Left hindlimb (tissue), 1 donor: ENCODE measurements around the gene COL5A3.
A peak's percentile ranks its signal among the peaks of the same experiment; 100 is the strongest.

Experiments
- DNase-seq: peaks from one replicate; pipeline ENCODE4 v3.0.0-alpha.2; 2018

Gene COL5A3

GRCh38 chr19:10009714-10010224, 535 bp downstream of the COL5A3 start:
- DNase-seq: peak; percentile 43

DNA sequence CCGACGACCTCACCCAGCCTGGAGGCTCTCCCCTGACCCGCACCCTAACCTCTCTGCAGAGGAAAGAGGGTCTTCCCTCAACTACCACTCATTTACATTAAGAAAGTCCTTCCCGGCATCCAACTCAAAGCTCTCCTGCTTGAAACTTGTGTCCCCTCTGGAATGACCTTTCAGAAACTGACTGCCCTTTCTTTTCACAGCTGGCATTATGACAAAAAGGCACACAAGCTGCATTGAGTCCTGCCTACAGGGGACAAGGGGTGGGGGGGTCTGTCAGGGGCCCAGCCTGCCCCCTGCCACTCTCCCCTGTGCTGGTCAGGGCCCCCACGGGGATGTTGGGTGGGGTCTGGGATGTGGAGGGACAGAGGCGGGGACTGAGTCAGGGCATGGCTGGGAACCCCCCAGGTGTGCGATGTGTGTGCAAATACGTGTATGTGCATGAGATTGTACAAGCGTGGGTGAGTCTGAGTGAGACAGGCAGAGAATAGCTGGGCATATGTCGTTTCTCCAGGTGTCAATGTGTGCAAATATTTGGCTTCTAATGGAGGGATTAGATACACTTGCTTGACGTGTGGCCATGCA, 2.0 kb downstream of the COL5A3 start:
- no peak for DNase-seq

GRCh38 chr19:10007371-10008183, 2.7 kb downstream of the COL5A3 start:
- DNase-seq: peak; percentile 71

DNA sequence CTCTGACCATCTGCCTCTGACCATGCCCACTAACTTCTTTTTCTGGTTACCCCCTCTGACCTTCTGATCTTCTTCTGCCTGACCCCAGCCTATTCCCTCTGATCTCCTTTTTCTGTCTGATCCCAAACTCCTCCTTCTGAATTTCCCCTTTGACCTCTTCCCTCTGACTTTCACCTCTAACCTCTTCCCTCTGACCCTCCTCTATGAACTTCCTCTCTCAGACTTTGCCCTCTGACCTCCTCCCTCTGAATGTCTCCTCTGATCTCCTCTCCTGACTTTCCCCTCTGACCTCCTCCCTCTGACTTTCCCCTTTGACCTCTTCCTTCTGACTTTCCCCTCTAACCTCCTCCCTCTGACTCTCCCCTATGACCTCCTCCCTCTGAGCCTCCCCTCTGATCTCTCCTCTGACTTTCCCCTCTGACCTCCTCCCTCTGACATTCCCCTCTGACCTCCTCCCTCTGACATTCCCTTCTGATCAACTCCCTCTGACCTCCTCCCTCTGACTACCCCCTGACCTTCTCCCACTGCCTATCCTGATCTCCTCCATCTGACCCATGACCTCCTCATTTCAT, 3.5 kb downstream of the COL5A3 start:
- no peak for DNase-seq

DNA sequence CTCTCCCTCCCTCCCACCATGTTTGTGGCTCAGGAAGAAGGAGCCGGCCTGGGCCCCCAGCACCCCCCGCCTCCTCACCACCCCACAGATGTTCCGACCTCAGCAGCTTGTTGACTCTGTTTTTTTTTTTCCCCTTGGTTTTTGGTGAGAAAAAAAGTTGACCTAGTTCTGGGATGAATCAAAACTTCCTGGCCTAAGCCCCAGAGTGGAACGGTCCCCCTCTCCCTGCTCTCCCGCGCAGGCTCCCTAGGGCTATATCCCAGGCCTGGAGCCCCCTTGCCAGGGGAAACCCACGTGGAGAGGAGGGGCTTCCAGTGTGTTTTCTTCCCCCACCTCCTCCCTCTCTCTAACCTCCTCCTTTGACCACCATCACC, 4.0 kb downstream of the COL5A3 start:
- peak; percentile 80 for DNase-seq

- no peak for DNase-seq
Observed at GRCh38 chr19:10005632-10006334, 4.5 kb downstream of the COL5A3 start.

GRCh38 chr19:10004617-10005016, 5.7 kb downstream of the COL5A3 start:
- no peak for DNase-seq

DNA sequence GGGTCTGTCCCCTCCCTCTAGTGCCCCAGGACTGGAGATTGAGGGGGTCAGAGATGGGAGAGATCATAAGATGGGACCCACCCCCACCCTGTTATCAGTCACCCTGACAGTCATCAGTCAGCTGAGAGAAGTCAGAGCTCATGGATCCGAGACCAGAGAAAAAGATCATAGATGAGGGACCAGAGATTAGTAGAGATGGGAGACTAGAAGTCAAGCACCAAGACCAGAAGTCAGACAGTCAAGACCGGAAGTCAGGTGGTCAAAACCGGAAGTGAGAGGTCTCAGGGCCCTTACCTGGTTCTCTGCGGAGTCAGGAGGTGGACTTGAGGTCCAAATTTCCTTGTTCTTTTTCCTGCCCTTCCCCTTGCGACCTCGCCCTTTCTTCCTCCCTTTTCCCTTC, 7.0 kb downstream of the COL5A3 start:
- DNase-seq: no peak

DNA sequence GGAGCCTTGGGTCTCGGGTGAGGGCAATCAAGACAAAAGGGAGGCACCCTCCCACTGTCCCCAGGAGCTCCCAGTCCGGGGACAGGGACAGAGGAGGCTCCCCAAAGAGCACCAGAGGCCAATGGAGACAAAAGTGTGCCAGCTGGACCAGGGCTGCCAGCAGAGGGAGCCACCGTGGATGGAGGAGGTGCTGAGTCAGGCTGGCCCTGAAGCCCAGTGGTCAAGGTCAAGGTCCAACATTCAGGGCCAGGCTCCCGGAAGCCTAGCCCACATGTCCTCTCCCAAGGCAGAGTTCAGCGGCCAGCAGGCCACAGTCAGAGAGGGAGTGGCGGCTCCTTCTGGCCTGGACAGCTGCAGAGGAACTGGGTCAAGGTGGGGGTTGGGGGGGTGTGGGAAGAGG, 8.4 kb downstream of the COL5A3 start:
- no peak for DNase-seq

- peak; percentile 68 for DNase-seq
Observed at GRCh38 chr19:10000171-10000826, 10.0 kb downstream of the COL5A3 start.

DNA sequence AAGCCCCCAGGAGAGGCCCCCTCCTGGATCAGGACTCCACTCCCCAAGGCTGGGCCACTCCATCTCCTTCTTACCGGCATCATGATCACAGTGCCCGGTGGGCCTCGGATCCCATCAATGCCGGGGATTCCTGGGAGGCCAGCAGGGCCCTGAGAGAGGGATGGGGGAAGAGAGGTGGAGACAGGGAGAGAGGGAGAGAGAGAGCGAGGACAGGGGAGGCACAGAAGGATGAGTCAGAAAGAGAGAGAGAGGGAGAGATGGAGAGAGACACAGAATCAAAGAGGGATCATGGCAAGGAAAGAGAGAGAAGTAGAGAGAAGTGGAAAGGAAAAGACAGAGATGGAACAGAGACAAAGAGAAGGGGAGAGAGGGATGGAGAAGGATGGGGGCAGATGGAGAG, 13.8 kb downstream of the COL5A3 start:
- DNase-seq: no peak

- DNase-seq: no peak
Observed at GRCh38 chr19:9995999-9996398, 14.3 kb downstream of the COL5A3 start.

DNA sequence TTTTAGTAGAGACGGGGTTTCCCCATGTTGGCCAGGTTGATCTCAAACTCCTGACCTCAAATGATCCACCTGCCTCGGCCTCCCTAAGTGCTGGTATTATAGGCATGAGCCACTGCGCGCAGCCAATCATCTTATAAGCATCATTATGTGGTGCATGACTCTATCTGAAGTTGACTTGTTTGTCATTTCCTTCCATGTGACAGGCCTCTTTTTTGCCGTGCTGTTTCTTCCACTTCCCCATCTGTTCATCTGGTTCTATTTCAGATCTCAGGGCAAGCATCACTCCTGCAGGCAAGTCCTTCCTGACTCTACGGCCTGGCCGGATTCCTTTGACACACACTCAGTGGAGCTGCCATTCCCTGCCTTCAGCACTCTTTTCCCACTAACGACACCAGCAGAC, 15.2 kb downstream of the COL5A3 start:
- DNase-seq: no peak

DNA sequence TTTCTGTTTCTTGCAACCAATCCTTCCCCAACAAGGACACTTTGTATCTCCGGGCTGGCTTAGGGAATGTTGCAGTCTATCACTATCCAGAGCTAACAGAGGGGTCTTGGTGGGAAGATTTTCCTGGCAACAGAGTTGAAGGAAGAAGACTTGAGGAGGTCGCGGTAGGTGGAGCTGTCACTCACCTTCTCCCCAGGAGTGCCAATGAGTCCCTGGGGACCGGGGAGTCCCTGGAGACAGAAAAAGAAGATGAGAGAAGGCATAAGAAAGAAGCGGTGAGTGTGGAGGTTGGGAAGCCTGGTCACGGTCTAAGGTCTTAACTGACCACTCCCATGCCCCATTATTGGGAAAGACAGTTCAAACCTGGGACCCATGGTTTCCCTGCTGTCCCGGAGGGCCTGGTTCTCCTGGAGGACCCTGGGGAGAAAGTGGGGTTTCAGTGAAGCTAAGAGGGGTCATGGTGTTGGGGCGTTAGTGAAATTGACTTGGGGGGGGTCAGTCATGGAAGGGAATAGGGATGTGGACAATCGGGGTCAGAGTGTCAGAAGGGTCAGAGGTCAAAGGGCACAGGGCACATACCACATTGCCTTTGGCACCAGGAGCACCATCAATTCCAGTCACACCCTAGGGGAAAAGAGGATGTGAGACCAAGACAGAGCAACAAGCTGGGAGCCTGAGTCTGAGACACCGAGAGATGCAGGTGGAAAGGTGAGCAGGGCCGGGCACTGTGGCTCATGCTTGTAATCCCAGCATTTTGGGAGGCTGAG, 18.7 kb downstream of the COL5A3 start:
- DNase-seq: no peak

DNA sequence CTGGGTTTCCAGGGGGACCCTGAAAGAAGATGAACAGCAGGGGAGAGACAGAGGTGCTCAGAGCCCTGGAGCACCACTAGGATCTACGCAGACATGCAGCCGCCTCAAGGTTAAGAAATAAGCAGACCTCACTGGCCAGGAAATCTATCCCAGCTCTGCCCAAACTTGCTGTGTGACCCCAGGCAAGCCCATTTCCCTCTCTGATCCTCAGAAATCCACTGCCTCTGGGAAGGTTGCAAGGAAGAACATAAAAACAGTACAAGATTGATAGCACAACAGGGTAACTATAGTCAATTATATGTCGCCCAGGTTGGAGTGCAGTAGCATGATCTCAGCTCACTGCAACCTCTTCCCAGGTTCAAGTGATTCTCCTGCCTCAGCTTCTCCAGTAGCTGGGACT, 20.8 kb downstream of the COL5A3 start:
- DNase-seq: no peak

DNA sequence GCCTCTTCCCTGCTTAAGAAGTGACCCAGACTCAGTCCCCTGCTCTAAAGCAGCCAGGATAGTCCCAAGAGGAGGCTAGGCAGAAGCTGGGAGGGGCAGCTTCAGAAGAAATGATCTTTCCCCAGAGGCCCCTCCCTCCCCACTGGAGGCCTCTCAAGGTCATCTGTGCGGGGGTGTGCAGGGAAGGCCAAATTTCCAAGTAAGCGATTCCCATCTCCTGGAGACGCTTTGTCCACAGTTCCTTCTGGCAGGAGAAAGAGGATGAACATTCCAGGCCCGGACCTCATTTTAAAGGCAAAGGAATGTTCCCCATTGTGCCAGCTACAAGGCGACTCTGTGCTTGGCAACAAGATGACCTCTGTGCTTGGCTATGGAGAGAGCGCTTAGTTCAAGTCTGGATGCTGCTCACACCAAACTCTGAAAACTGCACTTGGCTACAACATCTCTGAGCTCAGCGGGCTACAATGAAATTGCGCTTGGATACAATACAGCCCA, 23.5 kb downstream of the COL5A3 start:
- DNase-seq: peak; percentile 71

- DNase-seq: no peak
Observed at GRCh38 chr19:9981406-9982260, 28.7 kb downstream of the COL5A3 start.

DNA sequence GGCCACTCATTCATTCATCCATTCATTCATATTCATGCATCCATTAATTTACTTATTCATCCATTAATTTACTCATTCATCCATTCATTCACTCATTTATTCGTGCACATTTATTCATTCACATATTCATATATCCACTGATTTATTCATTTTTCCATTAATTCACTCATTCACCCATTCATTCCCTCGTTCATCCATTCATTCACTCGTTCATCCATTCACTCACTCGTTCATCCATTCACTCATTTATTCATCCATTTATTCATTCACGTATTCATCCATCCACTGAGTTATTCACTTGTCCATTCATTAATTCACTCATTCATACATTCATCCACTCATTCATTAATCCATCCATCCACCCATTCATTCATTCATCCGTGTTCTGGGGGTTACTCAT, 38.2 kb downstream of the COL5A3 start:
- DNase-seq: no peak

- DNase-seq: no peak
Observed at GRCh38 chr19:9971166-9971897, 39.0 kb downstream of the COL5A3 start.

GRCh38 chr19:9970481-9970880, 39.8 kb downstream of the COL5A3 start:
- DNase-seq: no peak

GRCh38 chr19:9969688-9969975, 40.7 kb downstream of the COL5A3 start:
- no peak for DNase-seq
